ENCODE measurements around the gene ACSL6.

Gene ACSL6

GRCh38 chr5:132017316-132017715 is 5.9 kb upstream of the ACSL6 start:
- no peak for DNase-seq (ENCODE audit: low spot score)

- DNase-seq (ENCODE audit: low spot score): no peak
These were observed 5.3 kb upstream of the ACSL6 start for GRCh38 chr5:132016721-132017250.

- no peak for DNase-seq (ENCODE audit: low spot score)
These were observed 2.3 kb upstream of the ACSL6 start for GRCh38 chr5:132013711-132014110.

- DNase-seq (ENCODE audit: low spot score): no peak
These were observed 1.7 kb upstream of the ACSL6 start for GRCh38 chr5:132013006-132013689.

GRCh38 chr5:132012371-132013005 is 1.0 kb upstream of the ACSL6 start:
- DNase-seq (ENCODE audit: low spot score): peak; percentile 83

GRCh38 chr5:132010989-132011621 is 353 bp downstream of the ACSL6 start:
- no peak for DNase-seq (ENCODE audit: low spot score)

GRCh38 chr5:132010645-132010988 is 841 bp downstream of the ACSL6 start:
- DNase-seq (ENCODE audit: low spot score): no peak

- no peak for DNase-seq (ENCODE audit: low spot score)
These were observed 1.6 kb downstream of the ACSL6 start for GRCh38 chr5:132009706-132010405.

GRCh38 chr5:132008961-132009680 is 2.3 kb downstream of the ACSL6 start:
- no peak for DNase-seq (ENCODE audit: low spot score)

- DNase-seq (ENCODE audit: low spot score): no peak
These were observed 3.3 kb downstream of the ACSL6 start for GRCh38 chr5:132008163-132008473.

- peak; percentile 79 for DNase-seq (ENCODE audit: low spot score)
These were observed 3.9 kb downstream of the ACSL6 start for GRCh38 chr5:132007399-132008162.

- DNase-seq (ENCODE audit: low spot score): no peak
These were observed 4.9 kb downstream of the ACSL6 start for GRCh38 chr5:132006331-132007120.

GRCh38 chr5:132005591-132005990 is 5.9 kb downstream of the ACSL6 start:
- DNase-seq (ENCODE audit: low spot score): no peak

- DNase-seq (ENCODE audit: low spot score): no peak
These were observed 7.5 kb downstream of the ACSL6 start for GRCh38 chr5:132003982-132004381.

GRCh38 chr5:132003170-132003744 is 8.2 kb downstream of the ACSL6 start:
- no peak for DNase-seq (ENCODE audit: low spot score)

GRCh38 chr5:132002757-132003156 is 8.7 kb downstream of the ACSL6 start:
- DNase-seq (ENCODE audit: low spot score): no peak

GRCh38 chr5:132001647-132002561 is 9.6 kb downstream of the ACSL6 start:
- peak; percentile 51 for DNase-seq (ENCODE audit: low spot score)

- no peak for DNase-seq (ENCODE audit: low spot score)
These were observed 10.6 kb downstream of the ACSL6 start for GRCh38 chr5:132000677-132001453.

GRCh38 chr5:132000241-132000490 is 11.3 kb downstream of the ACSL6 start:
- DNase-seq (ENCODE audit: low spot score): no peak

Data from AG20443 (cell line).